Neuronal stem cell (in vitro differentiated cells): Measurements from ENCODE around the gene KRTAP2-4.

ENCODE experiments used
- DNase-seq: peaks from one replicate; pipeline ENCODE4 v3.0.0-alpha.2; 2013; ENCODE audit warnings: low spot score
- H2AFZ ChIP-seq: one replicate; pipeline ENCODE4 v1.6.1; 2013; ENCODE audit warnings: mild to moderate bottlenecking, low read length, inconsistent platforms
- H2AK5ac ChIP-seq: 2 replicates; pipeline ENCODE4 v1.6.1; 2013; ENCODE audit warnings: low read depth, mild to moderate bottlenecking, inconsistent platforms, low read length, moderate library complexity, mixed read lengths
- H2BK120ac ChIP-seq: 2 replicates; pipeline ENCODE4 v1.6.1; 2013; ENCODE audit warnings: low read depth, mild to moderate bottlenecking, inconsistent platforms, low read length, moderate library complexity, mixed read lengths
- H2BK12ac ChIP-seq: one replicate; pipeline ENCODE4 v1.6.1; 2013; ENCODE audit warnings: low read length, inconsistent platforms
- H2BK15ac ChIP-seq: 2 replicates; pipeline ENCODE4 v1.6.1; 2013; ENCODE audit warnings: mild to moderate bottlenecking, low read length, inconsistent platforms, mixed read lengths
- H2BK5ac ChIP-seq: one replicate; pipeline ENCODE4 v1.6.1; 2013; ENCODE audit warnings: inconsistent platforms, mild to moderate bottlenecking, low read length, moderate library complexity
- H3K14ac ChIP-seq: one replicate; pipeline ENCODE4 v1.6.1; 2013; ENCODE audit warnings: low read length, inconsistent platforms
- H3K18ac ChIP-seq: 2 replicates; pipeline ENCODE4 v1.6.1; 2013; ENCODE audit warnings: low read length, inconsistent platforms
- H3K23ac ChIP-seq: 2 replicates; pipeline ENCODE4 v1.6.1; 2013; ENCODE audit warnings: low read depth, mild to moderate bottlenecking, mixed read lengths, low read length, inconsistent platforms; ENCODE audit not compliant: poor library complexity
- H3K27ac ChIP-seq: replicated peaks from 3 replicates; pipeline ENCODE4 v1.5.1; 2013; ENCODE audit warnings: low read length, inconsistent platforms
- H3K27me3 ChIP-seq, 3 experiments: 2 replicates each; pipeline ENCODE4 v1.6.1; 2013; ENCODE audit warnings: low read length in 3 of 3, mild to moderate bottlenecking in 2 of 3, inconsistent platforms in 1 of 3, low read depth in 1 of 3, mixed read lengths in 1 of 3, moderate library complexity in 1 of 3; ENCODE audit not compliant: control insufficient read depth in 3 of 3, insufficient read depth in 3 of 3
- H3K36me3 ChIP-seq, 2 donors: replicated peaks in 1 of 2; 2 replicates each; pipeline ENCODE4 v1.6.1; 2013; ENCODE audit warnings: low read length in 2 of 2; ENCODE audit not compliant: control insufficient read depth in 2 of 2, insufficient read depth in 2 of 2
- H3K4ac ChIP-seq: 2 replicates; pipeline ENCODE4 v1.6.1; 2013; ENCODE audit warnings: inconsistent platforms, mild to moderate bottlenecking, low read length, moderate library complexity
- H3K4me1 ChIP-seq, 2 donors: 1 replicate in 1 of 2; 2 replicates in 1 of 2; pipeline ENCODE4 v1.6.1; 2013; ENCODE audit warnings: low read length in 2 of 2, low read depth in 1 of 2; ENCODE audit not compliant: control insufficient read depth in 2 of 2, insufficient read depth in 1 of 2
- H3K4me2 ChIP-seq: one replicate; pipeline ENCODE4 v1.6.1; 2013; ENCODE audit warnings: mild to moderate bottlenecking, low read length, inconsistent platforms; ENCODE audit not compliant: insufficient read depth, poor library complexity, severe bottlenecking
- H3K4me3 ChIP-seq, 2 donors: 2 replicates each; pipeline ENCODE4 v1.5.1; 2013; ENCODE audit warnings: low read length in 2 of 2, mild to moderate bottlenecking in 2 of 2, inconsistent platforms in 1 of 2, moderate library complexity in 1 of 2
- H3K79me1 ChIP-seq: one replicate; pipeline ENCODE4 v1.6.1; 2013; ENCODE audit warnings: low read depth, mild to moderate bottlenecking, inconsistent platforms, low read length, moderate library complexity
- H3K9ac ChIP-seq: one replicate; pipeline ENCODE4 v1.6.1; 2013; ENCODE audit warnings: mild to moderate bottlenecking, low read depth, low read length, inconsistent platforms; ENCODE audit not compliant: poor library complexity
- H3K9me3 ChIP-seq, 2 donors: replicated peaks in 1 of 2; 2 replicates each; pipeline versions ENCODE3 to v1.6.1; 2013; ENCODE audit warnings: low read length in 2 of 2, mild to moderate bottlenecking in 2 of 2, inconsistent platforms in 1 of 2, low read depth in 1 of 2, mixed read lengths in 1 of 2, moderate library complexity in 1 of 2; ENCODE audit not compliant: control insufficient read depth in 2 of 2, insufficient read depth in 1 of 2
- H4K8ac ChIP-seq: one replicate; pipeline ENCODE4 v1.6.1; 2013; ENCODE audit warnings: low read depth, mild to moderate bottlenecking, inconsistent platforms, low read length, moderate library complexity
- H4K91ac ChIP-seq: one replicate; pipeline ENCODE4 v1.6.1; 2013; ENCODE audit warnings: low read length, low read depth, mild to moderate bottlenecking, inconsistent platforms; ENCODE audit not compliant: poor library complexity
- WGBS, 2 donors: extraction: QIAGEN DNeasy Blood & Tissue Kit; methylation state at CpG; one replicate each; pipeline ENCODE4 v1.1.7; 2013; ENCODE audit warnings: missing lambda C conversion rate in 2 of 2, mixed read lengths in 1 of 2; ENCODE audit not compliant: insufficient read length in 2 of 2, insufficient replicate concordance in 1 of 2; ENCODE audit errors: extremely low coverage in 2 of 2; 5-methylcytosine and 5-hydroxymethylcytosine counted together

KRTAP2-4 gene

GRCh38 chr17:41020336-41020735, 45.3 kb downstream of the KRTAP2-4 start:
- Histone ChIP-seq H2AK5ac (no peak overlapping the region), H3K4me1 (no peaks in the 10 kb centered on the region), H3K27me3 (no peaks in the 10 kb centered on the region), H3K18ac (no peak overlapping the region), H3K27ac (no peak overlapping the region), H3K23ac (no peak overlapping the region), H2BK5ac (no peak overlapping the region), H2AFZ (no peak overlapping the region), H3K9me3 (no peaks in the 10 kb centered on the region), H3K14ac (no peak overlapping the region), H4K91ac (no peak overlapping the region), H3K36me3 (no peaks in the 10 kb centered on the region), H4K8ac (no peak overlapping the region), H2BK120ac (no peak overlapping the region), H2BK12ac (no peak overlapping the region), H3K4me2 (no peak overlapping the region), H3K4me3 (no peak overlapping the region), H3K4ac (no peak overlapping the region), H3K9ac (no peak overlapping the region), H2BK15ac (no peak overlapping the region), H3K79me1 (no peaks in the 10 kb centered on the region)
- DNase-seq: no peak

GRCh38 chr17:41019415-41019814, 46.3 kb downstream of the KRTAP2-4 start:
- no peaks in the 10 kb centered on the region for H3K79me1 ChIP-seq
- WGBS, 2 donors: no CpG with 5 or more reads among the region's 3 CpGs
- peak overlapping the region; percentile 64 for H4K91ac ChIP-seq
- H3K14ac ChIP-seq: no peak overlapping the region
- no peak overlapping the region for H3K4me2 ChIP-seq
- H3K18ac ChIP-seq: no peak overlapping the region
- H3K4me1 ChIP-seq: no peaks in the 10 kb centered on the region
- H3K23ac ChIP-seq: peak overlapping the region; percentile 56
- no peak overlapping the region for H2BK12ac ChIP-seq
- H2BK5ac ChIP-seq: no peak overlapping the region
- no peak overlapping the region for H3K9ac ChIP-seq
- DNase-seq: no peak
- no peak overlapping the region for H2AK5ac ChIP-seq
- no peak overlapping the region for H3K4ac ChIP-seq
- H2AFZ ChIP-seq: no peak overlapping the region
- H3K9me3 ChIP-seq: no peaks in the 10 kb centered on the region
- H2BK15ac ChIP-seq: no peak overlapping the region
- H3K27ac ChIP-seq: no peak overlapping the region
- H2BK120ac ChIP-seq: no peak overlapping the region
- no peak overlapping the region for H3K4me3 ChIP-seq
- H3K27me3 ChIP-seq: no peaks in the 10 kb centered on the region
- no peaks in the 10 kb centered on the region for H3K36me3 ChIP-seq
- H4K8ac ChIP-seq: no peak overlapping the region

GRCh38 chr17:41018541-41018940, 47.1 kb downstream of the KRTAP2-4 start:
- Histone ChIP-seq H3K36me3 (no peaks in the 10 kb centered on the region), H2BK5ac (no peak overlapping the region), H2BK12ac (no peak overlapping the region), H3K9me3 (no peaks in the 10 kb centered on the region), H3K23ac (no peak overlapping the region), H2AK5ac (no peak overlapping the region), H2BK15ac (no peak overlapping the region), H3K27me3 (no peaks in the 10 kb centered on the region), H4K91ac (no peak overlapping the region), H3K14ac (no peak overlapping the region), H3K9ac (no peak overlapping the region), H3K4ac (no peak overlapping the region), H3K27ac (no peak overlapping the region), H3K79me1 (no peaks in the 10 kb centered on the region), H3K4me3 (no peak overlapping the region), H3K4me2 (no peak overlapping the region), H3K18ac (no peak overlapping the region), H2BK120ac (no peak overlapping the region), H2AFZ (no peak overlapping the region), H3K4me1 (no peaks in the 10 kb centered on the region), H4K8ac (no peak overlapping the region)
- DNase-seq: no peak
- WGBS, 2 donors: no CpG with 5 or more reads among the region's 3 CpGs

GRCh38 chr17:41016578-41017215, 49.0 kb downstream of the KRTAP2-4 start:
- no peak overlapping the region for H2AFZ ChIP-seq
- no peaks in the 10 kb centered on the region for H3K27me3 ChIP-seq
- H3K79me1 ChIP-seq: no peaks in the 10 kb centered on the region
- no peaks in the 10 kb centered on the region for H3K36me3 ChIP-seq
- no peak overlapping the region for H4K91ac ChIP-seq
- H3K4me1 ChIP-seq: no peaks in the 10 kb centered on the region
- H3K23ac ChIP-seq: no peak overlapping the region
- no peaks in the 10 kb centered on the region for H3K9me3 ChIP-seq
- H3K14ac ChIP-seq: no peak overlapping the region
- H3K27ac ChIP-seq: no peak overlapping the region
- H4K8ac ChIP-seq: peak overlapping the region; percentile 45
- H2BK15ac ChIP-seq: no peak overlapping the region
- no peak overlapping the region for H2AK5ac ChIP-seq
- no peak overlapping the region for H3K9ac ChIP-seq
- H2BK12ac ChIP-seq: peak overlapping the region; percentile 36
- no CpG with 5 or more reads among the region's 13 CpGs for WGBS, 2 donors
- no peak overlapping the region for H3K4ac ChIP-seq
- H3K4me2 ChIP-seq: no peak overlapping the region
- H2BK120ac ChIP-seq: no peak overlapping the region
- no peak overlapping the region for H3K18ac ChIP-seq
- H2BK5ac ChIP-seq: no peak overlapping the region
- DNase-seq: no peak
- H3K4me3 ChIP-seq: no peak overlapping the region
